ENCODE measurements around the gene PRDM16. TPM values are rescaled to one million over a fixed set of nuclear protein-coding genes. Genes with fewer than 3 reads are reported as not detected.

The PRDM16 gene
- total and polyA plus RNA-seq, 2 of the 13 experiments (the other 11 are each of a cell fraction or from before 2014, with no cell fraction given), result 0.15 to 0.81 TPM

DNA sequence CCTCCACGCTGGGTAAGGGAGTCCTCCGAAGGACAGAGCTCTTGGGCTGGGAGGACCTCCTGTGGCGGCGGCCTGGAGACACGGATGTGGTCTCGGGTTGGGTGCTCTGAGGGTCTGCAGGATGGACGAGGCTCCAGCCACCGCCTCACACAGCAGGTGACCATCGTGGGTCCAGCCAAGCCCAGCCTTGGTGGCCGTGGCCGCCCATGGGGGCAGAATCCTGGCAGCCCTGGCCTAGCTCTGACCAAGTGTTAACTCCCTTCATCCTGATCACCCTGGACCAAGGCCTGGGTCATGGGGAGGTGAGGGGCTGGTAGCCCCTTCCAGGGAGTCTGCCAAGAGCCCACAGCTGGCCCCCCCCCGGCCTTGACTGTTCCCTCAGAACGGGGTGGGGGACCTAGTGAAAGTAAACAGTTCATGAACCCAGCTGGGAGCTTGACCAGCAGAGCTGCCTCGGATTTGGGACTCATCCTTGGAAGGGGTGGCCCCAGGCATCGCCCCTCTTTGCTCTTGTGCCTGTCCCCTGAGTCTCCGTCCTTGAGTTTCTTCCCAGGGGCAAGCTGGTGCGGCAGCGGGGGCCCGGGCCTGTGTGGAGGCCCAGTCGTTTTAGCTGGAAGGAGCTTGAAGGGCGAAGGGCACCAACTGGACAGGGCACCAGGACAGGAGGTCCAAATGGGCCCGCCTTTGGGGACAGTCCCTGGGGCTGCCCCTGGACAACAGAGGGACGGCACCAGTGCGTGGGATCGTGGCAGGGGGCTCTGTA is 403.3 kb downstream of the PRDM16 start (continued):
- TF ChIP-seq, protein P1, sequence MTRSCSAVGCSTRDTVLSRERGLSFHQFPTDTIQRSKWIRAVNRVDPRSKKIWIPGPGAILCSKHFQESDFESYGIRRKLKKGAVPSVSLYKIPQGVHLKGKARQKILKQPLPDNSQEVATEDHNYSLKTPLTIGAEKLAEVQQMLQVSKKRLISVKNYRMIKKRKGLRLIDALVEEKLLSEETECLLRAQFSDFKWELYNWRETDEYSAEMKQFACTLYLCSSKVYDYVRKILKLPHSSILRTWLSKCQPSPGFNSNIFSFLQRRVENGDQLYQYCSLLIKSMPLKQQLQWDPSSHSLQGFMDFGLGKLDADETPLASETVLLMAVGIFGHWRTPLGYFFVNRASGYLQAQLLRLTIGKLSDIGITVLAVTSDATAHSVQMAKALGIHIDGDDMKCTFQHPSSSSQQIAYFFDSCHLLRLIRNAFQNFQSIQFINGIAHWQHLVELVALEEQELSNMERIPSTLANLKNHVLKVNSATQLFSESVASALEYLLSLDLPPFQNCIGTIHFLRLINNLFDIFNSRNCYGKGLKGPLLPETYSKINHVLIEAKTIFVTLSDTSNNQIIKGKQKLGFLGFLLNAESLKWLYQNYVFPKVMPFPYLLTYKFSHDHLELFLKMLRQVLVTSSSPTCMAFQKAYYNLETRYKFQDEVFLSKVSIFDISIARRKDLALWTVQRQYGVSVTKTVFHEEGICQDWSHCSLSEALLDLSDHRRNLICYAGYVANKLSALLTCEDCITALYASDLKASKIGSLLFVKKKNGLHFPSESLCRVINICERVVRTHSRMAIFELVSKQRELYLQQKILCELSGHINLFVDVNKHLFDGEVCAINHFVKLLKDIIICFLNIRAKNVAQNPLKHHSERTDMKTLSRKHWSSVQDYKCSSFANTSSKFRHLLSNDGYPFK (CRISPR knock-in tag; IDR thresholded peaks at IDR 0.05; ENCODE audit: borderline replicate concordance), result 0 out of 2 replicates have a peak, but pooled peaks have one; percentile 16
- TF ChIP-seq TP53 (CRISPR knock-in tag; conservative IDR thresholded peaks at IDR 0.05), result no peak
- TF ChIP-seq ZNF510 (CRISPR knock-in tag; IDR thresholded peaks at IDR 0.05; ENCODE audit: low read depth), result peak; percentile 65; the same call in 1 of the 2 replicates
- TF ChIP-seq, protein P2, sequence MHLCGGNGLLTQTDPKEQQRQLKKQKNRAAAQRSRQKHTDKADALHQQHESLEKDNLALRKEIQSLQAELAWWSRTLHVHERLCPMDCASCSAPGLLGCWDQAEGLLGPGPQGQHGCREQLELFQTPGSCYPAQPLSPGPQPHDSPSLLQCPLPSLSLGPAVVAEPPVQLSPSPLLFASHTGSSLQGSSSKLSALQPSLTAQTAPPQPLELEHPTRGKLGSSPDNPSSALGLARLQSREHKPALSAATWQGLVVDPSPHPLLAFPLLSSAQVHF (CRISPR knock-in tag; IDR thresholded peaks at IDR 0.05), result no peak
- TF ChIP-seq ZBTB3 (CRISPR knock-in tag; IDR thresholded peaks at IDR 0.05; ENCODE audit: borderline replicate concordance, low read depth), result 0 out of 2 replicates have a peak, but pooled peaks have one; percentile 6
- TF ChIP-seq ZMYM3 (CRISPR knock-in tag; IDR thresholded peaks at IDR 0.05), result no peak
- no peak for TF ChIP-seq SNAI1 (CRISPR knock-in tag; IDR thresholded peaks at IDR 0.05; ENCODE audit: borderline replicate concordance)
- no peak for TF ChIP-seq BORCS8-MEF2B (CRISPR knock-in tag; IDR thresholded peaks at IDR 0.05)
- no peak for TF ChIP-seq ZNF432 (CRISPR knock-in tag; IDR thresholded peaks at IDR 0.05; ENCODE audit: borderline replicate concordance)
- peak; percentile 46 for TF ChIP-seq AGO2 (optimal IDR thresholded peaks at IDR 0.05; ENCODE audit: low read depth, low read length)
- TF ChIP-seq MAFG (CRISPR knock-in tag; IDR thresholded peaks at IDR 0.05), result no peak
- 0 out of 2 replicates have a peak, but pooled peaks have one; percentile 37 for TF ChIP-seq SP4 (CRISPR knock-in tag; IDR thresholded peaks at IDR 0.05)
- TF ChIP-seq, protein P3, sequence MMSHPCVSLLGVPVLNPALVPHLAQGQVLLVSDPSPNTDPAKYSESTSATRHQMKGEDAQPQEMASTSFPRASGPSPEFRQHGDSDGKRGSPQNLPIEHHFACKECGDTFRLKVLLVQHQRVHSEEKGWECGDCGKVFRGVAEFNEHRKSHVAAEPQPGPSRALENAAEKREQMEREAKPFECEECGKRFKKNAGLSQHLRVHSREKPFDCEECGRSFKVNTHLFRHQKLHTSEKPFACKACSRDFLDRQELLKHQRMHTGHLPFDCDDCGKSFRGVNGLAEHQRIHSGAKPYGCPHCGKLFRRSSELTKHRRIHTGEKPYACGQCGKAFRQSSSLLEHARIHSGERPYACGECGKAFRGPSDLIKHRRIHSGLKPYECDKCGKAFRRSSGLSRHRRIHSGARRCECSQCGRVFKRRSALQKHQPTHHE (CRISPR knock-in tag; IDR thresholded peaks at IDR 0.05; ENCODE audit: borderline replicate concordance), result no peak
- no peak for TF ChIP-seq KDM1A (CRISPR knock-in tag; IDR thresholded peaks at IDR 0.05)
- TF ChIP-seq FOXK1 (CRISPR knock-in tag; IDR thresholded peaks at IDR 0.05; ENCODE audit: borderline replicate concordance, low read depth), result no peak
- 0 out of 2 replicates have a peak, but pooled peaks have one; percentile 40 for TF ChIP-seq EEA1 (CRISPR knock-in tag; IDR thresholded peaks at IDR 0.05; ENCODE audit: borderline replicate concordance)
- no peak for TF ChIP-seq ZNF776 (CRISPR knock-in tag; IDR thresholded peaks at IDR 0.05)
- TF ChIP-seq, protein P4, sequence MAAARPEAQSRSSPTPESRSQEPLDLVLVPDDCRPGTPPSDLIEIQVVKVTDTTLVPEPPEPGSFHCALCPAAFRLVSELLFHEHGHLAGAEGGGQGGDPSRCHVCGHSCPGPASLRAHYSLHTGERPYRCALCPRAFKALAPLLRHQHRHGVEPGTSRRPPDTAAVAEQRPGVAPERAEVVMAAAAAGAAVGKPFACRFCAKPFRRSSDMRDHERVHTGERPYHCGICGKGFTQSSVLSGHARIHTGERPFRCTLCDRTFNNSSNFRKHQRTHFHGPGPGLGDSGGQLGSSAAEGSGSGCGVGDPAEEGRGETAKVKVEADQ (CRISPR knock-in tag; IDR thresholded peaks at IDR 0.05; ENCODE audit: borderline replicate concordance), result 0 out of 2 replicates have a peak, but pooled peaks have one; percentile 33
- TF ChIP-seq FOXJ3 (CRISPR knock-in tag; IDR thresholded peaks at IDR 0.05; ENCODE audit: borderline replicate concordance), result no peak
- TF ChIP-seq POLR2G (IDR thresholded peaks at IDR 0.05; ENCODE audit: low read depth, low read length), result no peak
- TF ChIP-seq KDM4B (CRISPR knock-in tag; IDR thresholded peaks at IDR 0.05), result no peak
- TF ChIP-seq ZNF124 (CRISPR knock-in tag; IDR thresholded peaks at IDR 0.05), result no peak
- TF ChIP-seq U2AF1 (optimal IDR thresholded peaks at IDR 0.05; ENCODE audit: low read depth, low read length), result no peak
- TF ChIP-seq SMAD3 (CRISPR knock-in tag; IDR thresholded peaks at IDR 0.05), result no peak
